ENCODE results near the gene ST6GAL1. TPM values are rescaled to one million over a fixed set of nuclear protein-coding genes. Genes with fewer than 3 reads are reported as not detected.
"Not testable (repeated sequence)": the region's sequence is repeated elsewhere in the genome, so short reads cannot be mapped to it uniquely, and the experiment has no call there.

The ST6GAL1 gene
- total RNA-seq (2014; rRNA removed; shearing (Covaris generic)) = 5.9 and 6.0 TPM in 2 replicates

- DNase-seq (ENCODE audit: low read depth) = peak; percentile 77
These were observed at the start of gene ST6GAL1 for GRCh38 chr3:186930143-186930640. Gene ST6GAL1, plus strand, starts transcription at chr3:186930526. Its CDS starts 112,178 bp downstream, at chr3:187042704.

- DNase-seq (ENCODE audit: low read depth) = no peak
These were observed 48.2 kb upstream of the ST6GAL1 start for GRCh38 chr3:186882150-186882524.

GRCh38 chr3:186882881-186883685, 47.2 kb upstream of the ST6GAL1 start:
- DNase-seq (ENCODE audit: low read depth) = peak; percentile 85

GRCh38 chr3:186883686-186884058, 46.7 kb upstream of the ST6GAL1 start:
- no peak for DNase-seq (ENCODE audit: low read depth)

GRCh38 chr3:186884868-186885267, 45.5 kb upstream of the ST6GAL1 start:
- not testable (repeated sequence) for DNase-seq (ENCODE audit: low read depth)

- no peak for DNase-seq (ENCODE audit: low read depth)
These were observed 43.9 kb upstream of the ST6GAL1 start for GRCh38 chr3:186886202-186886981.

- DNase-seq (ENCODE audit: low read depth) = not testable (repeated sequence)
These were observed 42.8 kb upstream of the ST6GAL1 start for GRCh38 chr3:186887507-186887938.

GRCh38 chr3:186888569-186888968, 41.8 kb upstream of the ST6GAL1 start:
- DNase-seq (ENCODE audit: low read depth) = no peak

GRCh38 chr3:186889698-186890097, 40.6 kb upstream of the ST6GAL1 start:
- DNase-seq (ENCODE audit: low read depth) = not testable (repeated sequence)

- DNase-seq (ENCODE audit: low read depth) = no peak
These were observed 39.4 kb upstream of the ST6GAL1 start for GRCh38 chr3:186890911-186891310.

- DNase-seq (ENCODE audit: low read depth) = not testable (repeated sequence)
These were observed 37.3 kb upstream of the ST6GAL1 start for GRCh38 chr3:186893071-186893470.

- no peak for DNase-seq (ENCODE audit: low read depth)
These were observed 34.9 kb upstream of the ST6GAL1 start for GRCh38 chr3:186895406-186895805.

GRCh38 chr3:186896006-186896405, 34.3 kb upstream of the ST6GAL1 start:
- no peak for DNase-seq (ENCODE audit: low read depth)

GRCh38 chr3:186896875-186897274, 33.5 kb upstream of the ST6GAL1 start:
- DNase-seq (ENCODE audit: low read depth) = no peak

- peak; percentile 48 for DNase-seq (ENCODE audit: low read depth)
These were observed 29.1 kb upstream of the ST6GAL1 start for GRCh38 chr3:186901135-186901734.

GRCh38 chr3:186902154-186902553, 28.2 kb upstream of the ST6GAL1 start:
- peak; percentile 80 for DNase-seq (ENCODE audit: low read depth)

- no peak for DNase-seq (ENCODE audit: low read depth)
These were observed 27.6 kb upstream of the ST6GAL1 start for GRCh38 chr3:186902713-186903112.

- not testable (repeated sequence) for DNase-seq (ENCODE audit: low read depth)
These were observed 26.6 kb upstream of the ST6GAL1 start for GRCh38 chr3:186903676-186904075.

GRCh38 chr3:186907075-186907474, 23.3 kb upstream of the ST6GAL1 start:
- DNase-seq (ENCODE audit: low read depth) = not testable (repeated sequence)

- peak; percentile 62 for DNase-seq (ENCODE audit: low read depth)
These were observed 21.1 kb upstream of the ST6GAL1 start for GRCh38 chr3:186909078-186909853.
